ENCODE measurements around the gene PYGO1. TPM values are rescaled to one million over a fixed set of nuclear protein-coding genes. Genes with fewer than 3 reads are reported as not detected.

The PYGO1 gene
- total and polyA plus RNA-seq, 4 donors, result 0.07 to 2.9 (median 0.16) TPM

DNA sequence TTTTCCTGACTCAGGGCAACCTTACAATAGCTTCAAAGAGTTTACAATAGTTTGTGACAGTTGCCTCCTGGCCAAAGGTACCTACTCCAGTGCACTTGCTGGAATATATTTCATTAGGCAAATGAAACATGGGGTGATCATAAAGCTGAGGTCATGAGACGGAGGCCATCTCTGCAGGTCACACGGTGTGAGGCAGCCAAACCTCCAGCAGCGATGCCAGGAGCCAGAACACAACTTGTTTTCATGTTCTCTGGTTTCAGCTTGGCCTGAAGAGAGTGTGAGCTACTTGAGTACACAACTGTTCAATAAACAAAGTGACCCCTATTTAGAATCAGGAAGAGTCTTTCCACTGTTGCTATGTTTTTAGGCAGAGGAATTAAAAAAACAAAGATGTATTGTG is 42.7 kb upstream of the PYGO1 start:
- Histone ChIP-seq H3K4me3 (ENCODE audit: low read depth in 1 of 3, low read length in 3 of 3) (no peak overlapping the region), H3K27ac (ENCODE audit: low read depth in 1 of 2, low read length in 2 of 2) (no peak overlapping the region), H3K36me3 (ENCODE audit: control insufficient read depth in 4 of 4, insufficient read depth in 3 of 4, low read depth in 1 of 4, low read length in 3 of 4) (no peaks in the 10 kb centered on the region), H3K4me1 (ENCODE audit: control insufficient read depth in 4 of 4, insufficient read depth in 4 of 4, low read length in 3 of 4) (no peaks in the 10 kb centered on the region), H3K9me3 (ENCODE audit: control insufficient read depth in 4 of 4, low read length in 3 of 4) (no peaks in the 10 kb centered on the region), H3K9ac (ENCODE audit: low read depth in 1 of 2, low read length in 2 of 2) (no peak overlapping the region), H3K27me3 (ENCODE audit: control insufficient read depth in 4 of 4, insufficient read depth in 4 of 4, low read length in 3 of 4) (no peaks in the 10 kb centered on the region)
- DNase-seq (ENCODE audit: low spot score), result no peak
- WGBS, result 83% methylated on average over 3 of the region's 3 CpGs
- TF ChIP-seq GABPA (IDR thresholded peaks at IDR 0.05 in 1 of 2, conservative IDR thresholded peaks at IDR 0.05 in 1 of 2) (no peak), YY1 (IDR thresholded peaks at IDR 0.05) (no peak), HNF4A (conservative IDR thresholded peaks at IDR 0.05) (no peak), HNF4G (IDR thresholded peaks at IDR 0.05) (no peak), TAF1 (conservative IDR thresholded peaks at IDR 0.05) (no peak), JUND (IDR thresholded peaks at IDR 0.05) (no peak), REST (IDR thresholded peaks at IDR 0.05) (no peak), EGR1 (IDR thresholded peaks at IDR 0.05; ENCODE audit: low read depth in 2 of 2) (no peak), FOXA2 (IDR thresholded peaks at IDR 0.05) (no peak), SP1 (IDR thresholded peaks at IDR 0.05) (no peak), RXRA (IDR thresholded peaks at IDR 0.05) (no peak), FOXA1 (IDR thresholded peaks at IDR 0.05) (no peak), RAD21 (IDR thresholded peaks at IDR 0.05) (no peak), NR2F2 (IDR thresholded peaks at IDR 0.05) (no peak), CTCF (IDR thresholded peaks at IDR 0.05; ENCODE audit: low read depth, low read length, missing input control) (no peak), ZBTB33 (IDR thresholded peaks at IDR 0.05) (no peak)
- TF ChIP-seq, protein P1, sequence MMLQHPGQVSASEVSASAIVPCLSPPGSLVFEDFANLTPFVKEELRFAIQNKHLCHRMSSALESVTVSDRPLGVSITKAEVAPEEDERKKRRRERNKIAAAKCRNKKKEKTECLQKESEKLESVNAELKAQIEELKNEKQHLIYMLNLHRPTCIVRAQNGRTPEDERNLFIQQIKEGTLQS (IDR thresholded peaks at IDR 0.05), result no peak
- TF ChIP-seq, protein P2, sequence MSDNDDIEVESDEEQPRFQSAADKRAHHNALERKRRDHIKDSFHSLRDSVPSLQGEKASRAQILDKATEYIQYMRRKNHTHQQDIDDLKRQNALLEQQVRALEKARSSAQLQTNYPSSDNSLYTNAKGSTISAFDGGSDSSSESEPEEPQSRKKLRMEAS (IDR thresholded peaks at IDR 0.05), result no peak
